ENCODE data around the gene FAM219A. TPM values are rescaled to one million over a fixed set of nuclear protein-coding genes. Genes with fewer than 3 reads are reported as not detected.
A peak's percentile ranks its signal among the peaks of the same experiment; 100 is the strongest.
"Not testable (repeated sequence)": the region's sequence is repeated elsewhere in the genome, so short reads cannot be mapped to it uniquely, and the experiment has no call there.

FAM219A gene
- total RNA-seq, 1 donor from 2014 or later = 5.9 TPM

DNA sequence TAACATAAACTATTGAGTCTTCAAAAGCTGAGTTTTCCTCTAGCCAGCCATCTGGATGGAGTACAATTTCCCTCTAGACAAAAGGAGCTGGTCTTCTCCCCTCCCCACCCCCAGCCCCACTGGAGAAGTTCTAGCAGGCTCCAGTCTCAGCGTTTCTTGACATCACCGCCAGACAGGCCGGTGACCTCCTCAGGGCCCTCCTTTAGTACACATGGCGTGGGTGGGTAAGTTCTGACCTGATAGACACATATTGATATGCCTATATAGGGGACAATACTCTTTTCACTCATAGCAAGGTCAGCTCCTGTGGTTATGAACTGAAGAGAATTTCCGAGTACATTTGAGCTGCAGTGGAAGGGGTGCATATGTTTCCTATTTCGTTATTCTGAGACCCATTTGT, 27.5 kb upstream of the FAM219A start:
- no peak for DNase-seq (ENCODE audit: low spot score)

DNA sequence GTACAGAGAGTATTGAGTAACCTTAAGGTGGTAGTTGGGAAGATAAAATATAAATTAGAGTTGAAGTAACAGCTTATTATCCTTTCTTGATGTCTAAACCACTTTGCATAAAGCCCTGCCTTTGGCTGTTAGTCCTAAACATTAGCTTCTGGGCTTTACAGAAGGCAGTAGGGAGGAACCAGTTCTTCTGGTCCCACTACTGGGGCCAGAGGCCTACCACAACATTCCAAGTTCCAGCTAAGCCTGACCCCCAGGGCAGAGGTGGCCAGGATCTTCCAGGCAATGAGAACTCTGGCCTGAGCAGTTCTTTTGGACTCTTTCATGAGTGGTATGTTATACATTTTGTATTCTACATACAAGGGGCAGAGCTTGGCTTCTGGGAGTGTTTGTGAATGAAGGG, 26.3 kb upstream of the FAM219A start:
- ATAC-seq (no peak), DNase-seq (ENCODE audit: low spot score) (no peak)

More for the DNA sequence above, 27.5 kb upstream of the FAM219A start:
- no peak for ATAC-seq

GRCh38 chr9:34482746-34483145, 24.4 kb upstream of the FAM219A start:
- ATAC-seq; DNase-seq (ENCODE audit: low spot score): not testable (repeated sequence)

- not testable (repeated sequence) for ATAC-seq; DNase-seq (ENCODE audit: low spot score)
Measured at GRCh38 chr9:34481620-34482019, 23.2 kb upstream of the FAM219A start.

- no peak for ATAC-seq
Measured at GRCh38 chr9:34479431-34479866, 21.1 kb upstream of the FAM219A start.

GRCh38 chr9:34477541-34477940, 19.2 kb upstream of the FAM219A start:
- DNase-seq (ENCODE audit: low spot score) = no peak
- no peak for ATAC-seq

More at GRCh38 chr9:34479431-34479866, 21.1 kb upstream of the FAM219A start:
- no peak for DNase-seq (ENCODE audit: low spot score)

DNA sequence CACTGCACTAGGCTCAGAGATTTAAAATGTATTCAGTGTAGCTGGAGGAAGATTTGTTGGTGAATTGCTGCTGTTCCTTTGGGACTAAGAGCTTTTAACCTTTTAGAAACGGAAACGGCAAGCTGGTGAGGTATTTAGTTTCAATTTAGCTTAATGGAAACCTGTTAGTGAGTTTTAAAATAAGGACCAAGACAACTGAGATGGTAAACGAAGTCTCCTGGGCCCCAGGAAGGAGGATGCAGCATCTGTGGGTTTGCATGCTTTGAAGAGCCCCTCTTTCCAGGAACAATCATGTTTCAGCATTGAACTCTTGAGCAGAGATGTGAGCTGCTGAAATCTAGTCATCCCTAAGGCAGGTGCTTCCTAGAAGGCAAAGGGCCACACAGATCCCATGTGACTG, 16.7 kb upstream of the FAM219A start:
- ATAC-seq (no peak), DNase-seq (ENCODE audit: low spot score) (no peak)

- ATAC-seq (no peak), DNase-seq (ENCODE audit: low spot score) (no peak)
Measured at GRCh38 chr9:34465468-34465867, 7.1 kb upstream of the FAM219A start.

DNA sequence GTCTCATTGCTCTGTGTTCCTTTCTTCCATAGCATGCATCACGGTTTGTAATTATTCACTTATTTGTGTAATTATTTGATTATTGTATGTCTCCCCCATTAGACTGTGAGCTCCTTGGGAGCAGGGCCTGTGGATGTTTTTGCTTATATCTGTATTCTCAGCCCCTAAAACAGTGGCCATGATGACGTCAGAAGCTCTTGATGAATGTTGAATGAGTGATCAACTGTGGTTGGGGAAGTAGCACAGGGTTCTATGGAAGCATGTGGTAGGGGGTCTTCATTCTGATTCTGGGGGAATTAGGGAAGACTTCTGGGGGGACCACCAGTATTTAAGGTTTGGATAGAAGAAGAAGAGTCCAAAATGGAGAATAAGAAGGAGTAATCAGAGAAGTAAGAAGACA, 6.2 kb upstream of the FAM219A start:
- no peak for DNase-seq (ENCODE audit: low spot score)
- ATAC-seq = no peak

DNA sequence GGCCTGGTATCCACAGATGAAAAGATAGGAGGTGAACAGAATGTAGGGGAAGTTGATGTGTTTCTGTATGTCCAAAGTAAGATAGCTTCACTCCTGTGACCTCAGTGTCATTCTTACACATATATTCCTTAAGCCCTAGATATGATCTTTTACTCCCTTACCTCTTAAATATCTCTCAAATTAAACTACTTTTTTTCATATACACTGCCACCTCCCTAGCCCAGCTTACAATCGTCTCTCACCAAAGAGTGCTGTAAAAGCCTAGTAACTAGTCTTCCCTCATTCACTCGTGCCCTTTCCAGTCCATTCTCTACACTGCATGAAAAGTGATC, 5.5 kb upstream of the FAM219A start:
- ATAC-seq = no peak
- no peak for DNase-seq (ENCODE audit: low spot score)

DNA sequence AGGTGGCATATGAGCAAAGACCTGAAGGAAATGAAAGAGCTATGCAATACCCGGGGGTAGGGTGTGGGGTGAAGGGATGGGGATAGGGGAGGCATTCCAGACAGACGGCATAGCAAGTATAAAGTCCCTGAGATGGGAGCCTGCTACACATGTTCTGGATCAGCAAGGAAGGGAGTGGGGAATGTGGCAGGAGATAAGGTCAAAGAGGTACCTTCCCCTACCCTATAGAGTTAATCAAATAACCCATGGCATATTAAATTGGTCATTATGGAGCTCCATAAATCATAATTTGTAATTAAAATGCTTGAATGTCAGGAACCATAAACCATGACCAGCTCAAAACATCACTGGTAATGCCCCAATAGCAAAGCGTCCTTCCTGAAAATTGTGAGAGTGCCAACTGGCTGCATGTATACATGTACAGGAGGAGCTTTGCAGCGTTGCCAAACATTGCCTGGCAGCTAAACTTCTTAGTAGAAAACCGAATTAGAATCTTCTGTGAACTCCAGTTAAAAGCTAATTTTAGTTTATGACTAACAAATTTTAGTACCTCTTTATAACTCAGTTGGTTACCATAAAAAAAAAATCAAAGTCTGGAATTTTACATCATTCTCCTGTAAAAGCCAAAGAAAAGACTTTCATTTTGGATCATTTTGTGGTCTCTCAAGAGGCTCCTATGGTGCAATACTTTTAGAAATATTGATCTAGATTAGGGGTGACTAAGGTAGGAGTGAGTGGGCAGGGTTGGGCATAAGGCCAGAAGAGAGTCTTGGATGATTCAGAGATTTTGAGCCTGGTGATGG, 4.9 kb upstream of the FAM219A start:
- DNase-seq (ENCODE audit: low spot score) (no peak), ATAC-seq (no peak)

- ATAC-seq (no peak), DNase-seq (ENCODE audit: low spot score) (no peak)
Measured at GRCh38 chr9:34459941-34460340, 1.6 kb upstream of the FAM219A start.

DNA sequence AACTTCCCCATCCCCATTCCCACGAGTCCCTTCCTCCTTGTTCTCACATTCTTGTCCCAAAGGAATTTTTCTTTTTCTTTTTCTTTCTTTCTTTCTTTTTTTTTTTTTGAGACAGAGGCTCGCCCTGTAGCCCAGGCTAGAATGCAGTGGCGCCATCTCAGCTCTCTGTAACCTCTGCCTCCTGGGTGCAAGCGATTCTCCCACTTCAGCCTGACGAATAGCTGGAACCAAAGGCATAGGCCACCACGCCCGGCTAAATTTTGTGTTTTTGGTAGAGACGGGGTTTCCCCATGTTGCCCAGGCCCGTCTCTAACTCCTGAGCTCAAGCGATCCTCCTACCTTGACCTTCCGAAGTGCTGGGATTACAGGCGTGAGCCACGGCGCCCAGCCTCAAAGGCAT, 986 bp upstream of the FAM219A start:
- no peak for DNase-seq (ENCODE audit: low spot score)
- ATAC-seq = no peak

DNA sequence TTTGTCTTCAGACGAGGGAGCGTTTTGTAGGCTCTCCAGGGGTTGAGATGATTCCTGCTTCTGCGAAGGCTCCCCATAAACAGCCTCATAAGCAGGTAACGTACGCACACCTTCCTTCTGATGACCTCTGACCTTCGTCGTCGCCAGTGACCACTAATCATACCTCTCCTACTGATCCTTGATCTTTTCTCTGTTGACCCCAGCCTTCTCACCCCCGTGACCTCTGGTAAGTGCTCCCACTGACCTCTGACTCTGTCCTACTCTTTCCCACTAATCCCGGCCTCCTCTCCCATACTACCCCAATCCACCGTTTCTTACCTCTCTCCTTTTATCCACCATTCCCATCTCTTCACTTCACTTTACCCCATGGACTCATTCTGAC, 580 bp upstream of the FAM219A start:
- ATAC-seq (no peak), DNase-seq (ENCODE audit: low spot score) (no peak)

- peak; percentile 63 for DNase-seq (ENCODE audit: low spot score)
- ATAC-seq = peak; percentile 10
Measured at GRCh38 chr9:34457266-34458012, 931 bp downstream of the FAM219A start.

DNA sequence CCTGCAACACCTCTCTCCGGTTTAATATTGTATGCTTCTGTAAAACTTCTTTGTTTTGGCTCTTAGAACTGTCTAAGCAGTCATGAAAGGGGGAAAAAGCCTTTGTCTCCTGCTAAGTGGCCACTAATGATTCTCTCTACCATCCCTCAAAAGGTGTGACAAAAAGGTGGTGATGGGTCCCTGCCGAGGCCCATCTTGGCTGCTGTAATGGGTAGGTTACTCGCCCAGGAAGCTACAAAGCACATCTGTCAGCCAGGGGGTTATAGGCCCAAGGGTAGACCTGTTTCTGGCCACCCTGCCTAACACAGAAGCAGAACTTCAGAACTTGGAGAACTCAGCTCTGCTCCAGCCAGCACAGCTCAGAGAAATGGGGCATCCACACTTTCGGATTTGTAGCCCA, 1.6 kb downstream of the FAM219A start:
- ATAC-seq = no peak
- no peak for DNase-seq (ENCODE audit: low spot score)

DNA sequence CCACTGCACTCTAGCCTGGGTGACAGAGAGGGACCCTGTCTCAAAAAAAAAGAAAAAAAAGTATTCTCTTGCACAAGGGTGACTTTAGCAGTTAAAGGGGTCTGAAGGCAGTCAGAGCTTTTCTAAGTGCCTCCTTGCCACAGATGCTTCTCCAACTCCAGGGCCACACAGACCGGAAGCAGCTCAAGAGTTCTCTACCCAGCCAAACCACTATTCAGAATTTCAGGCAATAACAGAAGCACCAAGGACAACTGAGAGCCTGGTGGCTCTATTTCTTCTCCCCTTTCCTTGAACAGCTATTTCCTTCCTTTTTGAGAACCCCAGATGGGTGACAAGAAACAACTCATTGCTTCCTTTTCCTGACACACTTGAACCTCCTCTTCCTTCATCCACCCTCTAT, 2.2 kb downstream of the FAM219A start:
- DNase-seq (ENCODE audit: low spot score) (no peak), ATAC-seq (no peak)

DNA sequence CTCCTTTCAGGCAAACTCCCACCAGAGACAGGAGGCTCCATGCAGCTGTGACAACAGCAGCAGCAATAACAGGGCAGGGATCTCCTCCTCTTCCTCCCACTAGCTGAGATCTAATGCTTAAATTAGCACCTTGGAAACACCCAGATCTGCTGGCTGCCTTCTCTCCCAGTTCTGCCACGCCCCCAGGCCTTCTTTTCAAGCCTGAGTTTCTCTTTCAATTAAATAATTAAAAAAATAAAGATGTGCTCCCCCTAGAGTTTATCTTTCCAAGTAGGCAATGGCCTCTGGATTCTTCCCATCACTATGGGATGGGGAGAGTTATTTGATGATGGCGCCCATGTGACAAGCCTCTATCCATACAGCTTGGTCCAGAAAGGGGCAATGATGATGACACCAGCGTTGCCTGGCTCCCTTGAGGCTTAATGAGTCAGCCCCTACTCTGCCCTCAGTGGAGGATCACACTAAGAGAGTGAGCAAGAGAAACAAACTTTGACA, 3.8 kb downstream of the FAM219A start:
- no peak for DNase-seq (ENCODE audit: low spot score)
- no peak for ATAC-seq

DNA sequence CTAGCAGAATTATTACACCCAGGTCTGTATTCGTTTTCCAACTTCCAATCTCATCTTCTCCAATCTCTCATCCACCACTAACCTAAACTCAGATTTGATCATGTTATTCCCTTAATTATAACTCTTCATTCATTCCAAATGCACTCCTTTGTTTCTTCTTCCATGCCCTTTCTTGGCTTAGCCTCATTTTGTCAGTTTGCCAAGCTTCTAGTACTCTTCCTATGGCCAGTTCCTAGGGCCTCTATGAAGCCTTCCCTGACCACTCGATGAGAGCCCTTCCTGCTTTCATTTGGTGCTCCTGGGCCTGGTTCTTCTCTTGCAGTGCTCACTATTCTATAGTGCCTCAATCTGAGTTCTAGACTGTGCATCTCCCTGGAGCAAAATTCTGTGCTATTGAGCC, 5.8 kb downstream of the FAM219A start:
- no peak for ATAC-seq
- DNase-seq (ENCODE audit: low spot score) = no peak

DNA sequence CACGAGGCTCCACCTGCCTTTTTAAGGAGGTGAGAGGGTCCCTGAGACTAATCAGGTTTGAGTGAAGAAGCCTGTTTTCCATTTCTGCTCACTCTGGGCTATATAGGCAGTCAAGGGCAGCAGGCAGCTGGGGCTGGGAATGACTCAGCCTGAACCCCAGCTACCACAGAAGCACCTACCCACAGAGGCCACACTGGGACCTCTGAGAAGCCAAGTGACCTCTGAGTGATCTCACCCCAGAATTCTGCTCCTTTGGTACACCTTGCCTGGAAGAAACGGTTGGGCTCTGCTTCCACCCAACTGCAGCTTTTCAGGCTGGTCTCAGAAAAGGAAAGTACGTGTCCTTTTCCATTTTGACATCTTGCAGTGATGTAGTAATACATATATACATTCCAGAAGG, 6.8 kb downstream of the FAM219A start:
- ATAC-seq (no peak), DNase-seq (ENCODE audit: low spot score) (no peak)

- DNase-seq (ENCODE audit: low spot score) (no peak), ATAC-seq (peak; percentile 40)
Measured at GRCh38 chr9:34451135-34451534, 7.2 kb downstream of the FAM219A start.

DNA sequence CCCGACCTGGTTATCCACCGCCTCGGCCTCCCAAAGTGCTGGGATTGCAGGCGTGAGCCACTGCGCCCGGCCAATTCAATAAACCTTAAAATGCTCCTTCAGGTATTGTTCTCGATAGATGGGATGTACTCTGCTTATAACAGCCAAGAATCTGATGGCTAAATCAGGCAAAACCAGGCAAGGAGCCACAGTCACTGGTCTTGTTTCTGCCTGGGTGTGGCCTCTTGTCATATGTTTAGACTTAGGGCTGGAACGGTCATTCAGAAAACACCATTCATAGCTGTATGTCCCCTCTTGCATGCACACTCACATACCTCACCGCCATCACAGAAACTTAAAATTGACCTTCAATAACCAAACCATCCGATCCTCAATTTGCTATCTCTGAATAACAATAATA, 7.7 kb downstream of the FAM219A start:
- ATAC-seq = no peak
- DNase-seq (ENCODE audit: low spot score) = no peak
